ENCODE measurements around the gene KCNQ1. TPM values are rescaled to one million over a fixed set of nuclear protein-coding genes. Genes with fewer than 3 reads are reported as not detected.

KCNQ1 gene
- total and polyA plus RNA-seq, 2 of the 13 experiments (the other 11 are each of a cell fraction or from before 2014, with no cell fraction given): 0.02 to 0.08 TPM

DNA sequence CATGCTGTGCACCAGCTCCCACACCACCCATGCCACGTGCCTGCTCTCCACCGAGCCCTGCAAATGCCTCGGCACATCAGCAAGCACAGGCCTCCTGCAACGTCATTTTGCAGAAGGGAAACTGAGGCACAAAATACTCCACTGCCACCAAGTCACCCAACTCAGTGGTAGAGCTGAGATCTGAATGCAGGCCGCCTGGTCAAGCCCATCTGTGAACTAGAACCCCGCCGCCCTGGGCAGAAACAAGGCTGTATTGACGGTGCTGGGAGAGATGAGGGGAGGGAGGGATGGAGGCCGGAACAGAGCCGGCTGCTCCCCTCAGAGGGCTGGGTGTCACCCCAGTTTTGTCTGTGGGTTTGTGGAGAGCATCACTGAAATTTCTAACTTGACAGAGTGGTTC, 359.4 kb downstream of the KCNQ1 start (continued):
- TF ChIP-seq, protein P1, sequence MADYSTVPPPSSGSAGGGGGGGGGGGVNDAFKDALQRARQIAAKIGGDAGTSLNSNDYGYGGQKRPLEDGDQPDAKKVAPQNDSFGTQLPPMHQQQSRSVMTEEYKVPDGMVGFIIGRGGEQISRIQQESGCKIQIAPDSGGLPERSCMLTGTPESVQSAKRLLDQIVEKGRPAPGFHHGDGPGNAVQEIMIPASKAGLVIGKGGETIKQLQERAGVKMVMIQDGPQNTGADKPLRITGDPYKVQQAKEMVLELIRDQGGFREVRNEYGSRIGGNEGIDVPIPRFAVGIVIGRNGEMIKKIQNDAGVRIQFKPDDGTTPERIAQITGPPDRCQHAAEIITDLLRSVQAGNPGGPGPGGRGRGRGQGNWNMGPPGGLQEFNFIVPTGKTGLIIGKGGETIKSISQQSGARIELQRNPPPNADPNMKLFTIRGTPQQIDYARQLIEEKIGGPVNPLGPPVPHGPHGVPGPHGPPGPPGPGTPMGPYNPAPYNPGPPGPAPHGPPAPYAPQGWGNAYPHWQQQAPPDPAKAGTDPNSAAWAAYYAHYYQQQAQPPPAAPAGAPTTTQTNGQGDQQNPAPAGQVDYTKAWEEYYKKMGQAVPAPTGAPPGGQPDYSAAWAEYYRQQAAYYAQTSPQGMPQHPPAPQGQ (CRISPR knock-in tag; IDR thresholded peaks at IDR 0.05; ENCODE audit: borderline replicate concordance): no peak
- no peak for TF ChIP-seq MYC (CRISPR knock-in tag; IDR thresholded peaks at IDR 0.05; ENCODE audit: borderline replicate concordance)
- no peak for TF ChIP-seq ZNF33B (CRISPR knock-in tag; IDR thresholded peaks at IDR 0.05)
- TF ChIP-seq TAF1 (CRISPR knock-in tag; IDR thresholded peaks at IDR 0.05): no peak
- TF ChIP-seq NRL (CRISPR knock-in tag; IDR thresholded peaks at IDR 0.05; ENCODE audit: borderline replicate concordance): no peak
- no peak for TF ChIP-seq MIER3 (CRISPR knock-in tag; IDR thresholded peaks at IDR 0.05; ENCODE audit: borderline replicate concordance)
- no peak for TF ChIP-seq ZNF232 (CRISPR knock-in tag; IDR thresholded peaks at IDR 0.05; ENCODE audit: borderline replicate concordance)
- TF ChIP-seq, protein P2, sequence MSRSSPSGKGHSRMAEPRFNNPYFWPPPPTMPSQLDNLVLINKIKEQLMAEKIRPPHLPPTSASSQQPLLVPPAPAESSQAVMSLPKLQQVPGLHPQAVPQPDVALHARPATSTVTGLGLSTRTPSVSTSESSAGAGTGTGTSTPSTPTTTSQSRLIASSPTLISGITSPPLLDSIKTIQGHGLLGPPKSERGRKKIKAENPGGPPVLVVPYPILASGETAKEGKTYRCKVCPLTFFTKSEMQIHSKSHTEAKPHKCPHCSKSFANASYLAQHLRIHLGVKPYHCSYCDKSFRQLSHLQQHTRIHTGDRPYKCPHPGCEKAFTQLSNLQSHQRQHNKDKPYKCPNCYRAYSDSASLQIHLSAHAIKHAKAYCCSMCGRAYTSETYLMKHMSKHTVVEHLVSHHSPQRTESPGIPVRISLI (CRISPR knock-in tag; IDR thresholded peaks at IDR 0.05; ENCODE audit: borderline replicate concordance): no peak
- TF ChIP-seq, protein P3, sequence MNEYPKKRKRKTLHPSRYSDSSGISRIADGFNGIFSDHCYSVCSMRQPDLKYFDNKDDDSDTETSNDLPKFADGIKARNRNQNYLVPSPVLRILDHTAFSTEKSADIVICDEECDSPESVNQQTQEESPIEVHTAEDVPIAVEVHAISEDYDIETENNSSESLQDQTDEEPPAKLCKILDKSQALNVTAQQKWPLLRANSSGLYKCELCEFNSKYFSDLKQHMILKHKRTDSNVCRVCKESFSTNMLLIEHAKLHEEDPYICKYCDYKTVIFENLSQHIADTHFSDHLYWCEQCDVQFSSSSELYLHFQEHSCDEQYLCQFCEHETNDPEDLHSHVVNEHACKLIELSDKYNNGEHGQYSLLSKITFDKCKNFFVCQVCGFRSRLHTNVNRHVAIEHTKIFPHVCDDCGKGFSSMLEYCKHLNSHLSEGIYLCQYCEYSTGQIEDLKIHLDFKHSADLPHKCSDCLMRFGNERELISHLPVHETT (CRISPR knock-in tag; conservative IDR thresholded peaks at IDR 0.05): no peak

All from HepG2 (cell line).